Measurements from ENCODE around the gene H6PD.

H6PD gene

DNA sequence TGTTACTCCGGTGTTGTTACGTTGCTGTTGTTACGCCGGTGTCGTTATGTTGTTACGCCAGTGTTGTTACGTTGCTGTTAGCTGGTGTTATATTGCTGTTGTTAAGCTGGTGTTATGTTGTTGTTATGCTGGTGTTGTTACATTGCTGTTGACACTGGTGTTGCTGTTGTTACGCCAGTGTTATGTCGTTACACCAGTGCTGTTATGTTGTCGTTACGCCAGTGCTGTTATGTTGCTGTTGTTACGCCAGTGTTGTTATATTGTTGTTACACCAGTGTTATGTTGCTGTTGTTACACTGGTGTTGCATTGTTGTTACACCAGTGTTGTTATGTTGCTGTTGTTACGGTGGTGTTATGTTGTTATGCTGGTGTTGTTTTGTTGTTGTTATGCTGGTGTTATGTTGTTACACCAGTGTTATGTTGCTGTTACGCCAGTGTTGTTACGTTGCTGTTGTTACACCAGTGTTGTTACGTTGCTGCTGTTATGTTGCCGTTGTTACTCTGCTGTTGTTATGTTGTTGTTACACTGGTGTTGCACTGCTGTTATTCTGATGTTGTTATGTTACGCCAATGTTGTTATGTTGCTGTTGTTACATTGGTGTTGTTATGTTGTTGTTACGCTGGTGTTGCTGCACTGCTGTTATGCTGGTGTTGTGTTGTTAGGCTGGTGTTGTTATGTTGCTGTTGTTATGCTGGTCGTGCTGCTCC is 25.6 kb downstream of the H6PD start:
- DNase-seq = no peak

DNA sequence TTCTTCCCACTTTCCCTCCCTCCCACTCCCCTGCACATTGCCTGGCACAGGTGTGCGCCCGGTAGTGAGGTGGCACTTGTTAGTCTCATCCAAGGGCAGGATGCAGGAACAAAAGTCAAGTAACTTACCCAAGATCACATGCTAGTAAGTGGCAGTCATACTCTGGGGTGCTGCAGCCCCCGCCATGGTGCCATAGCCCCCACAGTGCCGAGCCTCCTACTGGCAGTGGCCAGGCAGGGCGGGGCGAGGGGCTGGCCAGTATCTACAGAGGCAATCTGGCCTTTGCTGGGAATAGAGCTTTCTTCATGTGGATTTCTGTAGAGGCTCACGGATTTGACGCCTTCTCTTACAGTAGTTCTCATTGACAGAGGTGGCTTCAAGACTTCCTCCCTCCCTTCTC is 26.9 kb downstream of the H6PD start:
- DNase-seq = no peak

DNA sequence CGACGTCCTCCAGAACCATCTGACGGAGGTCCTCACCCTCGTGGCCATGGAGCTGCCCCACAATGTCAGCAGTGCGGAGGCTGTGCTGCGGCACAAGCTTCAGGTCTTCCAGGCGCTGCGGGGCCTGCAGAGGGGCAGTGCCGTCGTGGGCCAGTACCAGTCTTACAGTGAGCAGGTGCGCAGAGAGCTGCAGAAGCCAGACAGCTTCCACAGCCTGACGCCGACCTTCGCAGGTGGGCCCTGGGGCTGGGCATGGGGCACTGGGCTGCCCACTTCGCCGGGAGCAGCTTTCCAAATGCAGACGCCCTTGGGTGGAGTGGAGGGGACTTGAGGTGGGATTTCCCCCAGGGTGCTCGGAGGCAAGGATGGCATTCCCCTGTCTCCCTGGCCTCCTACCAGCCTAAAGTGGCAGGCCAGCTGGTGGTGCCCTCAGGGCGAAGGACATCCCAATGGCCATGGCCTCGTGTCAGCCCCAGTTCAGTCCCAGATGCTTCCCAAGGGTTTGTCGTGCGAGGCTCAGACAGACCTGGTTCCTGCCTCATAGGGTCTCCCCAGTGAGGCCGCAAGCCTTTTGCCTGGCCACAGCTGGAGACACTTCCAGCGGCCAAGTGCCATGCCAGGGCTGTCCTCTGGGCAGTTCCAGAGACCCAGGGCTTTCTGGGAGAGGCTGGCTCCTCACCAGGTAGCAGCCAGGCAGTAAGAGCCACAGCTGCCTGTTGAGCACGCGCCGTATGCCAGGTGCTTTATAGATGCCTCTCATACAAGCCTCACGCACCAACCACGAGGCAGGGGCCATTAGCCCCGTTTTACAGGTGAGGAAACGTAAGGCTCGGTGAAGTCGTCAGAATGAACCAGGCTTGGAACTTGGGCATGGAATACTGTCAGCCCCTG is 27.8 kb downstream of the H6PD start:
- DNase-seq = no peak

DNA sequence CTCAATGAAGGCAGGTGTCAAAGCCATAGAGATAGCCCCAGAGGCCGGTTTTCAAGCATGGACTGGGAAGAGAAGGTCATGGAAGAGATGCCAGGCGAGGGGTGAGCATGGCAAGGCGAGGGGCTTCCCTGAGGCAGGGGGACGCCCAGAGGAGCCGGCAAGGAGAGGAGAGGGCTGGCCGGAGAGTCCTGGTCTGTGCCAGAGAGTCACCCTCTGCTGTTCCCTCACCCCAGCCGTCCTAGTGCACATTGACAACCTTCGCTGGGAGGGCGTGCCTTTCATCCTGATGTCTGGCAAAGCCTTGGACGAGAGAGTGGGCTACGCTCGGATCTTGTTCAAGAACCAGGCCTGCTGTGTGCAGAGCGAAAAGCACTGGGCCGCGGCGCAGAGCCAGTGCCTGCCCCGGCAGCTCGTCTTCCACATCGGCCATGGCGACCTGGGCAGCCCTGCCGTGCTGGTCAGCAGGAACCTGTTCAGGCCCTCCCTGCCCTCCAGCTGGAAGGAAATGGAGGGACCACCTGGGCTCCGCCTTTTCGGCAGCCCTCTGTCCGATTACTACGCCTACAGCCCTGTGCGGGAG is 28.8 kb downstream of the H6PD start:
- no peak for DNase-seq

DNA sequence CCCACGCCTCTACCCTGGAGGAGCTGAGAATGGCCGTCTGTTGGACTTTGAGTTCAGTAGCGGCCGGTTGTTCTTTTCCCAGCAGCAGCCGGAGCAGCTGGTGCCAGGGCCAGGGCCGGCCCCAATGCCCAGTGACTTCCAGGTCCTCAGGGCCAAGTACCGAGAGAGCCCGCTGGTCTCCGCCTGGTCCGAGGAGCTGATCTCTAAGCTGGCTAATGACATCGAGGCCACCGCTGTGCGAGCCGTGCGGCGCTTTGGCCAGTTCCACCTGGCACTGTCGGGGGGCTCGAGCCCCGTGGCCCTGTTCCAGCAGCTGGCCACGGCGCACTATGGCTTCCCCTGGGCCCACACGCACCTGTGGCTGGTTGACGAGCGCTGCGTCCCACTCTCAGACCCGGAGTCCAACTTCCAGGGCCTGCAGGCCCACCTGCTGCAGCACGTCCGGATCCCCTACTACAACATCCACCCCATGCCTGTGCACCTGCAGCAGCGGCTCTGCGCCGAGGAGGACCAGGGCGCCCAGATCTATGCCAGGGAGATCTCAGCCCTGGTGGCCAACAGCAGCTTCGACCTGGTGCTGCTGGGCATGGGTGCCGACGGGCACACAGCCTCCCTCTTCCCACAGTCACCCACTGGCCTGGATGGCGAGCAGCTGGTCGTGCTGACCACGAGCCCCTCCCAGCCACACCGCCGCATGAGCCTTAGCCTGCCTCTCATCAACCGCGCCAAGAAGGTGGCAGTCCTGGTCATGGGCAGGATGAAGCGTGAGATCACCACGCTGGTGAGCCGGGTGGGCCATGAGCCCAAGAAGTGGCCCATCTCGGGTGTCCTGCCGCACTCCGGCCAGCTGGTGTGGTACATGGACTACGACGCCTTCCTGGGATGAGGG is 29.7 kb downstream of the H6PD start:
- DNase-seq = no peak

DNA sequence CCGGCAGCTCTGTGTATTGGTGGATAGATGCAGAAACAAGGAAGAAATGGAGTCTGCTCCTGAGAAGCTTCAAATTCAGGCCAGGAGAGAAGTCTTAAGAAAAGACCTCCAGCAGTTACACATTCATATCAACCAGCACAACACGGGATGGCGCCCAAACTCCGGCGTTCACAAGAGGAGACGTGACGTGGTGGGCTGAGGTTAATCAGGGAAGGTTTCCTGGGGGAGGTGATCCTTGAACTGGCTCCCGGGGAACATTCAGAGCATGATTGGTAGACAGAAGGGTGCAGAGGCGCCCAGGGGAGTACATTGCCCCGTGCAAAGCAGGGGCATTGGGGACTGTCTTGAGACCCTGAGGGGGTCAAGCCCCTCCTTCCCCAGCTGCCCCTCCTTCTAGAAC is 30.5 kb downstream of the H6PD start:
- DNase-seq = no peak

DNA sequence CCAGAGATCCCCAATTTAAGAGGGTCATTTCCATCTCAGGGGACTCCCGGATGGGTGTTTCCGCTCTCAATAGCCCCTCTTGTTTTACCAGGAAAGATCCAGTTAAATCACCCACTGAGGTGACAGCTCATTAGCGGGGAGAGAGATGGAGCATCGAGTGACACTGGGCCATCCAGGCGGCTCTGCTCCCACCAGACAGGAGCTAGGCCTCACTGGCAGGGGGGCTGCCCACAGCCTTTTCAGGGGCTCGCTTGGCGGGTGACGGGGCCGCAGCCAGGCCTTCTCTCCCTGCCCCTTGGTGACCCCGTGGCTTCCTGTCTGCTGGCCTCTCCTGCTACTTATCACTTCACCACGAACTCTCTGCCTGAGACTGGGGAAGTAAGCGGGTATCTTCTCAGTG is 31.4 kb downstream of the H6PD start:
- DNase-seq = no peak

DNA sequence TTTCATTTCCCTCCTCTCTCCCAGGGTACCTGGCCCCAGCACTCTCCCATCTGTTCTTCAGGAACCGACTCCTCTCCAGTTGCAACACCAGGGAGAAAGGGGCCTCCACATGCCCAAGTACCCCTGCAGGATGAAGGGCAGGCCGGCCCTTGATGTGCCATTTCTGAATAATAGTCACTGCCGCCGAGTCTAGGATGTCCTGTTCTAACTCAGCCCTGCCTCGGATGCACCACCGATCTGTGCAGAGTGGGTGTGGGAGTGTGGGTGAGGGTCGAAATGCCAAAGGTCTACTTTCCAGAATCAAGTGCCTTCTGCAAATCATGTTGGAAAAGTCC is 32.7 kb downstream of the H6PD start:
- DNase-seq = no peak

DNA sequence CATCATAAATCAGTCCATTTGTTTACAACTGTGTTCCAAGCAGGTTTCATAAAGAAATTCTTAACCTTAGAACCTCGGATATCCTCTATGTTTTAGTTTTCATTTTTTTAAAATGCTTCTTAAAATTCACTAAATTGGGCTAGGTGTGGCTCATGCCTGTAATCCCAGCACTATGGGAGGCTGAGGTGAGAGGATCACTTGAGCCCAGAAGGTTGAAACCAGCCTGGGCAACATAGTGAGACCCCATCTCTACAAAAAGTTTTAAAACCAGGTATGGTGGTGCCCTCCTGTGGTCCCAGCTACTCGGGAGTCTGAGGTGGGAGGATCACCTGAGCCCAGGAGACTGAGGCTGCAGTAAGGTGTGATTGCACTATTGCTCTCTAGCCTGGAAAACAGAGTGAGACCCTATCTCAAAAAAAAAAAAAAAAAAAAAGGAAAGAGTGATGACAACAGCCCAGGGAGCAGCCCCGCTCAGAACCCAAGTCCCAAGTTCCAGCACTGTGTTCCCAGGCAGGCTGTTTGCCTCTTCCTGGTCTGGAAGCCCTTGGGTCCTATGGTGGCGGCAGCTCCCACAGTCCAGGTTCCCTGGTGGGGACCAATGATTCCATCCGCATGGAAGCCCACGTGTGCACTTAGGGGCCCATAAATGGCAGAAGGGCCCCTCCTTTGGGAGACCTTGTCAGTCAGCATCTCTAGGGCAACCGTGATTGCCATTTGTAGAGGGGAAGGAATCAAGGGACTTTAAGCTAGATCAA is 33.4 kb downstream of the H6PD start:
- DNase-seq = no peak

DNA sequence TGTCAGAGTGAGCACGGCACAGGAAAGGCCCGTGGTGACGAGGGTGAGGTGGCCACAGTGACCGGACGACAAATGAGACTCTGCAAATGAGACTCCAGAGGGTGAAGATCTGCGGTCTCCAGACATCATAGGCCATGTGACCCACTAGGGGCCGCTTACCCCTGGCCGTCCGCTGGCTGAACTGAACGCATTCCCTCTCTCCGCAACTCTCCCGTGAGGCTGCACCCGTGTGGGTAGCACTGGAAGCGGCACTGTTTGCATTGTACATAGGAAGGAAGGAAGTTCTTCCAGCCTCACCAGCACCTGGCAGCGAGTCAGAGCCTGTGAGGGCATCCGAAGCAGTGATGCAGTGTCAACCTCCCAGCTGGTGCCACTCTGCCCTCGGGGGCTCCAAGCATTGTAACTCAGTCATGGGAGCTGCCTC is 34.5 kb downstream of the H6PD start:
- no peak for DNase-seq

DNA sequence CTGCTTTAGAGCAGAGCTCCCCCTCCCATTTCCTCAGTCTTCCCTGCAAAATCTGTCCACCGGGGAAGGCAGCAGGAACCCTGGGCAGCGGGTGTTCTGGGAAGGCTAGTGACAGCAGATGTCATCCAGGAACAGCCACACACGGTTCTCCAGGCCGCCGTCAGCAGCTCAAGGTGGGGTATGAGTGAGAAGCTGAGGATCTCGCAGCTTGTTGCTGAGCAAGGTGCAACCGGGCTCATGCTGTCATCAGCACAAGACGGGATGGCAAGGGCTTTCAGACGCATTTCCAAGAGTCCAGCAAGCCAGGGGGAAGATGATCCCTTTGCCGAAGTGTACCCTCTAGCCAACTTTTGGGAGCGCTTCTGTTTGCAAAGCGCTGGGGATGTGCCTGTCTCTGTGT is 35.1 kb downstream of the H6PD start:
- DNase-seq = no peak

DNA sequence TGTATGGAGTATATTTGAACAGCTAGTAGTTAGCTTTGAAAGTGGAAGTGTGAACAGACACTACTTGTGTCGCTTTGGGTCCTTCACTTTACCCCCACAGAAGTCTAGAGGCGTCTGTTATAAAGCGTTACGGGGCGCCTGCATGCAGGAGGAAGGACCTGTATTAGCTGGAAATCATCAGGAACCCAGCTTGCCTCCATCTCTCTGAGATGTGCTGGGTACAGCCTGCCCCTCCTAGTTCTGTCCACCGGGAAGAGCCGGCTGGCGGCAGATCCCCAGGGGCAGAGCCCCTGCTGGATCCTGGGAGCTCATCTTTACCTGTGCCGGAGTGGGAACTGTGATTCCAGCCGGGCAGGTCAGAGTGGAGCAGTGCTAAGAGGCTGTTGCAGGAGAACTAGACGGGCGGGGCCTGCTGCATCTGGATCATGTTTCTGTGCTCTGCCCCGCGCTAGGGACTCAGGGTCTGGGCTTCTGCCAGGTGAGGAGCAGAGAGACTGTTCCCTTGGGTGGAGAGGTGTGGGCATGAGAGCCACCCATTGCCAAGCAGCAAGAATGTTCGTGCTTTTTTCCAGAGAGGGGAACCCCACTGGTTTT is 35.8 kb downstream of the H6PD start:
- DNase-seq = no peak

DNA sequence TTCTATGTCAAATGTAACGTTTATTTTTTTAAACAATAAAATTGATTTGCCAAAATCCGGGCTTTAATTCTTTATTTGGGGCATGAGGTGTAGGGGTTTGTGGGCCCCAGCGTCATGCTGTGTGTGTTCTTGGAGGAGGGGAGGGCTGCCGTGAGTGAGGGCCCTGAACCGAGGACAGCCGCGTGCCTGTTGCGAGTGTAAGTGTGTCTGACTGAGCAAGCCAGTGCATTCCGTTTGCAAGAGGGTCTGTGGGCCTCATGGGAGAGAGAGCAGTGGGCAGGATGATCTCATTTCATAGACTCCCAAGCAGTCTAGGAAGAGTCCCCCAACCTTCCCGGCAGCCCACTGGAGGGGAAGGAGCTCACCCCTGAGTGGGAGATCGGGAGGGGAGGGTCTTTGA is 36.7 kb downstream of the H6PD start:
- no peak for DNase-seq

DNA sequence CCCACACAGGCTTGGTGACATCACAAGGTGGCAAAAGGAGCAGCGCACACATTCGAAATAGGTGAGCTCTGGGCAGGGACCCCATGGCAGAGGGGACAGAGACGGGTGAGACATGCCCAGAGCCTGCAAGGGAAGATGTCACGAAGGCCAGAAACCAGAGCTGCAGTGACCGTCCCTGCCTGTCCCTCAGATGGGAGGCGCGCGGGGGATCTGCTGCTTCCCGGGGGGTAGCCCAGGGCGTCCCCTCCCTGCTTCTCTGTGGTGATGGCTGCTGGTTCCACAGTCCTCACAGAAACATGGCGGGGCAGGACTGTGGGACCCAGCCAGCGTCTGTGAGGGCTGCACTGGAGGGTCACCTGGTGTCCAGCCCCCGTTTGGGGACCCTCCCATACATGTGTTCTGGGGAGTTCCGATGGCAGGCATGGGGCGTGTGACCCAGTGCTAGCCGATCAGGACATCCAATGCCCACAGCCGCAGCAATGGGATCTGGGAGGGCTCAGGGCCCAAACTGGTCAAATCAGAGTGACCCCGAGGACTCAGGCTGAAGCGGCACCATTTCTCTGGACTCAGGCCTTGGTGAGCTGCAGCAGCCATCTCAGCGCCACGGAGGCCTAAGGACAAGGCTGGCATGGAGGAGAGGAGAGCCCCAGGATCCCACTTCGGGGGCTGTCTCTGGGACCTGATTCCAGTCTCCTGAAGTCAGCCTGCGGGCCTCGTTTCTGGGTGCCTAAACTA is 37.5 kb downstream of the H6PD start:
- no peak for DNase-seq

DNA sequence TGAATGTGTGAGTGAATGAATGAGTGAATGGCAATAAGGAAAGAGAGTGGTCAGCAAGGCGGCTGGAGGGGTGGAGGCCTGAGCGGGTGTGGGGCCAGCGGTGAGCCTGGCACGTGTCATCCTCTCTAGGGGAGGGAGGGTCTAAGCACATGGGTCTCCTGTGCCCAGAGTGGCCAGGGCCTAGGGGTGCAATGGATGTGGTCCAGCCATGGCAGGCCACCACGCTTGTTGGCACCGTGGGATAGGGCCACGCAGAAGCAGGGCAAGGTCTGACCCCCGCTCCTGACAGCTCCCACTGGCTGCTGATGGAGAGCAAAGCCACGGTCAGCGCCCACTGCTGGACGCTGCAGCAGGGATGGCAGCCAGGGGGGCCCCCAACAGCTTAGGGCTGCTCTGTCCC is 38.6 kb downstream of the H6PD start:
- DNase-seq = no peak

DNA sequence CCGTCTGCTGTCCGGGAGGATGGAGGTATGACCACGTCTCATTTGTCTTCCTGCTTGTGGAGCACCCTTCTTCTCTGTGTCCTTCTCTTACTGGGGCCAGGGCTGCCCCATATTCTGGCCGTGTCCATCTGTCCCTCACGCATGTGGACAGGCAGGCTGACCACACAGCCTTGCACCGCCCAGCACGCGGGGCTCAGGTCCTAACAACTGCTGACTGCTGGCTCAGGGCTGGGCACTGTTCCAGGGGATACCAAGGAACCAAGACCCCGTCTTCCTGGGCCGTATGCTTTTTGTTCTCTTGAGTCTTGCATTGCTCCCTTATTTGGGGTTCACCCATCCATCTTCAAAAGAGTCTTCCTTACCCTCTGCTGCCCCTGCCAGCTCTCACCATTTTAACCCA is 40.6 kb downstream of the H6PD start:
- DNase-seq = no peak

DNA sequence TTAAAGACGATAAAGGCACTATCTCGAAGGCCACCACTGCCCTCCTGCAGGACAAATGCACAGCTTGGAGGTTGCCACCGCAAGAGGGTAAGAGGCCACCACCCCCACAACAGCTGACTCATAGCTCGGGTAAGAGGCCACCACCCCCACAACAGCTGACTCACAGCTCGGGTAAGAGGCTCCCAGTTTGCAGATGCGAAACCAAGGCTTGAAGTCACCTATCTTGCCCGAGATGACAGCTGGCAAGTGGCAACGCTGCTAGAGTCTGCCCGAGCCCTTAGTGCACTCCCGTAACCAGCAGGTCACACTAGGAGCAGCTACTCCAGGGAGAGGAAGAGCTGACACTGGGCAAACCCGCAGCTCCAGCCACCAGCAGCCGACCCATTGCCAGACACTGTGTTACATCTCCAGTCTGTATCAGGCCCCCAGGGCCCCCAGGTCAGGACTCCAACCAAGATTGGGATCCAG is 41.0 kb downstream of the H6PD start:
- peak; percentile 78 for DNase-seq

DNA sequence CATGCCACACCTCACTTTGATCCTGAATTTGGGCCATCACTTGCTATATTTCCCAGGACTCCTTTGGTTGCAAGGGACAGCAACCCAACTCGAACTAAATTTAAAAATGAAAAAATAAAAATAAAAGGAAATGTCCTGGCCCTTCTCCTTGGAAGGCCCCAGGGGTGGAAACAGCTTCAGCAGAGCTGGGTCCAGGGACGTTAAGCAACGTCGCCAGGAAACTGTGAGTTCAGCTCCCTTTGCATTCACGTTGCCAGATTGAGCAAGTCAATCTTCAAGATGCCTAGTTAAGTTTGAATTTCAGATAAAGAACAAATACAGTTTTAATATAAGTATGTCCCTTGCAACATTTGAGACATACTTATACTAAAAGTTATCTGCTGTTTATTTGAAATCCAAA is 43.5 kb downstream of the H6PD start:
- no peak for DNase-seq

DNA sequence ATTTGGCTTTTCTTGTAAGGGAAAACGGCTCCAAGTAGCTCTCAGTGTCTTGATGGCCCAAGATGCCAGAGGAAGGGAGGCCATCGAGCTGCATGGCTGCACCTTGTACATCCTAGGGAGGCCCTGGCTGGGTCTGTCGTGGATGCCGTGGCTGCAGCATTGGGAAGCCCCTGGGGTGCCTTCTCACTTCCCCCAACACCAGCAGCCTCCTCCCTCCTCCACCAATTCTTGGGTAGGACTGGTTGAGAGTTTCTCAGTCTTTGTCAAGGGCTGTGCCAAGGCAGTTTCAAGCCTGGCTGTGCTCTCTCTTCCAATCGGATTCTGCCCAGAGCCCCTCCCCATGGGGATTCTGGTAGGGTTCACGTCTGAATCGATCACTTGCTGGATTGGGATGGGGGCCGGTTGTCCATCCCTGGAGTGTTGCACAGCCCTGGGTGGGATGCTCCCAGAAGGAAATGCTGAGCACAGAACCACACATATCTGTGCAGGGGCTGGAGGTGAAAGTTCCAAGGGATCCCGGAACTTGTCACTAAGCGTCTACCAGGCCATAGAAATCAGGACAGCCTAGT is 44.1 kb downstream of the H6PD start:
- no peak for DNase-seq

DNA sequence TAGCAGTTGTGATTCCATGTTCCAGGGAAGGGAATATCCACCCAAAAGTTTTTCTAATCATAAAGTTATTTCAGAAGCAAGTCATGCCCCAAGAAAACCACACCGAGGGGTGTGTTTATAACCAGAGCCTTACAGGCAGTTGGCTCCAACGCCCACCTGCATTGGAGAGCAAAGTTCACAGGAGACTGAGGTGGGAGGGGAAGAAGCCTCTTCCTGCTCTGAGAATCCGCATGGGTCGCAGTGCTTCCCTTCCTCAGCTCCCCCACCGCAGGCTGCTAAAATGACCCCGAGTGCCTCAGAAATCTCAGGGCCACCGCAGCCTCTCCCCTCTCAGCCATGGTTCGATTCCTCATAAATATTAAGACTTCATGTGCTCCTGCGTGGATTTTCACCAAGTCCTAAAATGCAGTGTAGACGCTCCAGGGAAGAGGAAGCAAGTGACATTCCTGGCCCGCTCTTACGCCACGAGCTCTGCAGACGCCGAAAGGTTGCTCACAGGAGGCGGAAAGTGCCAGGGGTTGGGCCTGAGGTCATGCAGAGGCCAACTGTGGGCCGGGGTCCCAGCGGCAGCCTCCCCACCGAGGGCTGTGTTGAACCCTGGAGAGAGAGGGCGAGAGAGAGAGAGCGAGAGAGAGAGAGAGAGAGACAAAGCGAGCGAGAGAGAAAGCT is 44.7 kb downstream of the H6PD start:
- DNase-seq = no peak

All from CD4-positive, alpha-beta T cell treated with Interleukin-15 for 1 hour (primary cell).